Hepatocyte (in vitro differentiated cells): ENCODE data around the gene CCDC60.

ENCODE experiments used
- EZH2 ChIP-seq: fragments of 200-600 bp; sonication (generic); IDR thresholded peaks from 2 replicates; pipeline ENCODE4 v1.6.1; 2016; ENCODE audit warnings: antibody characterized with exemption, mild to moderate bottlenecking, borderline replicate concordance
- EZH2phosphoT487 ChIP-seq: fragments of 200-600 bp; sonication (generic); IDR thresholded peaks from one replicate; pipeline ENCODE4 v1.6.1; 2018; ENCODE audit warnings: antibody characterized with exemption, mild to moderate bottlenecking, low read depth, moderate library complexity; ENCODE audit not compliant: unreplicated experiment, severe bottlenecking
- TF ChIP-seq, protein P1 (sequence below): fragments of 200-600 bp; sonication (generic); IDR thresholded peaks from 2 replicates; pipeline ENCODE4 v1.5.1; 2016; ENCODE audit warnings: antibody characterized with exemption, mild to moderate bottlenecking; ENCODE audit not compliant: poor library complexity

DNA sequence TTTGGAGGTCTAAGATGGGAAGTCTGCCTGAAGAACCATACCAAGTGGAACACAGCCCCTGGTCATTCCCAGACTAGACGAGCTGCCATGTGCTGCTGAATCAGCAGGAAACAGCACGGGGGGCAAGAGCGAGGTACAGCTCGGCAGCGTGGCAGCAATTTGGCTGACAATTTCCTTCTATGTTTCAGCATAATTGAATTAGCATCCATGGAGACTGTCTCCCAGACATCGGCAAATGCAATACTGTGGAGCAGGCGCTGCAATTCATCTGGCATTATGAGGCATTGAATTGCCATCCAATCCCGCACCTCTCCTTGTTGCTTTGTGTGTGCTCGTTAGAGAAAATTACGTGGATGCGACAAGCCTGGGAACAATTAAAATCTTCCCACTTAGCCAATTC is 46.0 kb upstream of the CCDC60 start:
- TF ChIP-seq, protein P1, sequence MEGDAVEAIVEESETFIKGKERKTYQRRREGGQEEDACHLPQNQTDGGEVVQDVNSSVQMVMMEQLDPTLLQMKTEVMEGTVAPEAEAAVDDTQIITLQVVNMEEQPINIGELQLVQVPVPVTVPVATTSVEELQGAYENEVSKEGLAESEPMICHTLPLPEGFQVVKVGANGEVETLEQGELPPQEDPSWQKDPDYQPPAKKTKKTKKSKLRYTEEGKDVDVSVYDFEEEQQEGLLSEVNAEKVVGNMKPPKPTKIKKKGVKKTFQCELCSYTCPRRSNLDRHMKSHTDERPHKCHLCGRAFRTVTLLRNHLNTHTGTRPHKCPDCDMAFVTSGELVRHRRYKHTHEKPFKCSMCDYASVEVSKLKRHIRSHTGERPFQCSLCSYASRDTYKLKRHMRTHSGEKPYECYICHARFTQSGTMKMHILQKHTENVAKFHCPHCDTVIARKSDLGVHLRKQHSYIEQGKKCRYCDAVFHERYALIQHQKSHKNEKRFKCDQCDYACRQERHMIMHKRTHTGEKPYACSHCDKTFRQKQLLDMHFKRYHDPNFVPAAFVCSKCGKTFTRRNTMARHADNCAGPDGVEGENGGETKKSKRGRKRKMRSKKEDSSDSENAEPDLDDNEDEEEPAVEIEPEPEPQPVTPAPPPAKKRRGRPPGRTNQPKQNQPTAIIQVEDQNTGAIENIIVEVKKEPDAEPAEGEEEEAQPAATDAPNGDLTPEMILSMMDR = no peak
- no peak for TF ChIP-seq EZH2
- TF ChIP-seq EZH2phosphoT487 = no peak
